Liver (tissue), 9 donors: ENCODE measurements around the gene GPR107. TPM values are rescaled to one million over a fixed set of nuclear protein-coding genes. Genes with fewer than 3 reads are reported as not detected.

Experiments
- DNase-seq: peaks from one replicate; pipeline ENCODE4 v3.0.0-alpha.2; 2017; ENCODE audit warnings: low spot score
- H3K27ac ChIP-seq, 2 donors: one replicate each; pipeline ENCODE4 v1.7.0; 2013; ENCODE audit warnings: inconsistent platforms in 2 of 2, low read length in 2 of 2, control low read depth in 1 of 2, low read depth in 1 of 2, mild to moderate bottlenecking in 1 of 2
- H3K27me3 ChIP-seq, 4 donors: one replicate each; pipeline versions ENCODE4 v1.6.1 to v1.7.0; 2013; ENCODE audit warnings: low read length in 3 of 4, inconsistent platforms in 1 of 4, mild to moderate bottlenecking in 1 of 4, moderate library complexity in 1 of 4; ENCODE audit not compliant: control insufficient read depth in 4 of 4, insufficient read depth in 4 of 4
- H3K36me3 ChIP-seq, 4 donors: one replicate each; pipeline versions ENCODE4 v1.6.1 to v1.7.0; 2013; ENCODE audit warnings: low read length in 3 of 4, mild to moderate bottlenecking in 3 of 4, low read depth in 1 of 4, moderate library complexity in 1 of 4; ENCODE audit not compliant: control insufficient read depth in 4 of 4, insufficient read depth in 3 of 4
- H3K4me1 ChIP-seq, 4 donors: one replicate each; pipeline versions ENCODE4 v1.6.1 to v1.7.0; 2013; ENCODE audit warnings: low read length in 3 of 4, mild to moderate bottlenecking in 3 of 4, moderate library complexity in 1 of 4; ENCODE audit not compliant: control insufficient read depth in 4 of 4, insufficient read depth in 4 of 4
- H3K4me3 ChIP-seq, 3 donors: one replicate each; pipeline versions ENCODE4 v1.6.1 to v1.7.0; 2013; ENCODE audit warnings: low read length in 3 of 3, control low read depth in 1 of 3, low read depth in 1 of 3, mild to moderate bottlenecking in 1 of 3
- H3K9ac ChIP-seq, 2 donors: one replicate each; pipeline ENCODE4 v1.7.0; 2013; ENCODE audit warnings: low read length in 2 of 2, mild to moderate bottlenecking in 2 of 2, moderate library complexity in 2 of 2, control low read depth in 1 of 2, low read depth in 1 of 2
- H3K9me3 ChIP-seq, 4 donors: one replicate each; pipeline versions ENCODE4 v1.6.1 to v1.7.0; 2013; ENCODE audit warnings: low read length in 3 of 4; ENCODE audit not compliant: control insufficient read depth in 4 of 4
- EGR1 ChIP-seq, 2 donors: IDR thresholded peaks; 2 replicates each; pipeline ENCODE4 v1.6.1; 2016 to 2018; ENCODE audit warnings: antibody characterized with exemption in 2 of 2, low read depth in 2 of 2
- FOXA1 ChIP-seq: IDR thresholded peaks from 2 replicates; pipeline ENCODE4 v1.6.1; 2016; ENCODE audit warnings: antibody characterized with exemption
- FOXA2 ChIP-seq: IDR thresholded peaks from 2 replicates; pipeline ENCODE4 v1.6.1; 2016; ENCODE audit warnings: antibody characterized with exemption
- GABPA ChIP-seq, 2 donors: IDR thresholded peaks in 1 of 2; conservative IDR thresholded peaks in 1 of 2; 2 replicates each; pipeline ENCODE4 v1.6.1; 2016; ENCODE audit warnings: antibody characterized with exemption in 2 of 2, mild to moderate bottlenecking in 1 of 2, moderate library complexity in 1 of 2
- HNF4A ChIP-seq, 2 donors: conservative IDR thresholded peaks; 2 replicates each; pipeline ENCODE4 v1.6.1; 2016; ENCODE audit warnings: antibody characterized with exemption in 2 of 2, mild to moderate bottlenecking in 2 of 2
- HNF4G ChIP-seq: IDR thresholded peaks from 2 replicates; pipeline ENCODE4 v1.6.1; 2016; ENCODE audit warnings: antibody characterized with exemption
- JUND ChIP-seq, 2 donors: IDR thresholded peaks; 2 replicates each; pipeline ENCODE4 v1.6.1; 2016; ENCODE audit warnings: antibody characterized with exemption in 2 of 2
- NR2F2 ChIP-seq: IDR thresholded peaks from 2 replicates; pipeline ENCODE4 v1.6.1; 2016; ENCODE audit warnings: antibody characterized with exemption
- RAD21 ChIP-seq, 2 donors: IDR thresholded peaks; 2 replicates each; pipeline ENCODE4 v1.6.1; 2016; ENCODE audit warnings: antibody characterized with exemption in 2 of 2, mild to moderate bottlenecking in 2 of 2
- RXRA ChIP-seq, 2 donors: IDR thresholded peaks; 2 replicates each; pipeline ENCODE4 v1.6.1; 2017 to 2018; ENCODE audit warnings: antibody characterized with exemption in 2 of 2, mild to moderate bottlenecking in 1 of 2
- SP1 ChIP-seq: IDR thresholded peaks from 2 replicates; pipeline ENCODE4 v1.6.1; 2018; ENCODE audit warnings: antibody characterized with exemption, mild to moderate bottlenecking
- TAF1 ChIP-seq: conservative IDR thresholded peaks from 2 replicates; pipeline ENCODE4 v1.6.1; 2016; ENCODE audit warnings: antibody characterized with exemption, mild to moderate bottlenecking
- YY1 ChIP-seq: IDR thresholded peaks from 2 replicates; pipeline ENCODE4 v1.6.1; 2016; ENCODE audit warnings: antibody characterized with exemption, mild to moderate bottlenecking
- WGBS: extraction: QIAGEN DNeasy Blood & Tissue Kit; methylation state at CpG from one replicate; pipeline ENCODE4 v1.1.7; 2013; 5-methylcytosine and 5-hydroxymethylcytosine counted together
- polyA plus RNA-seq, 2 donors: library from polyadenylated mRNA; stranded (reverse) in 1 of 2; unstranded in 1 of 2; fragments of 200-250 nt in 1 of 2; fragments of >200 nt in 1 of 2; fragmentation: Nextera tagmentation in 1 of 2; extraction: Ambion mirVana in 1 of 2; gene quantifications; one replicate each; pipeline versions ENCODE4 v1.2.1 to v1.2.3, GENCODE V29; 2013 to 2015
- total RNA-seq, 2 donors: library from RNA; depleted of rRNA; stranded (reverse); fragments of >200 nt; gene quantifications; one replicate each; pipeline ENCODE4 v1.2.3, GENCODE V29; 2014
- TF ChIP-seq, protein P1 (sequence below): IDR thresholded peaks from 2 replicates; pipeline ENCODE4 v1.6.1; 2016; ENCODE audit warnings: antibody characterized with exemption
- TF ChIP-seq, protein P2 (sequence below): IDR thresholded peaks from 2 replicates; pipeline ENCODE4 v1.6.1; 2016; ENCODE audit warnings: antibody characterized with exemption
- TF ChIP-seq, protein P3 (sequence below): IDR thresholded peaks from 2 replicates; pipeline ENCODE4 v1.6.1; 2016; ENCODE audit warnings: antibody characterized with exemption
- TF ChIP-seq, protein P4 (sequence below): fragments of 150-350 bp; IDR thresholded peaks from 2 replicates; pipeline ENCODE4 v1.5.1; 2017; ENCODE audit warnings: improper control_type of control experiment, low read depth, low read length; ENCODE audit not compliant: missing input control
- TF ChIP-seq, protein P5 (sequence below): IDR thresholded peaks from 2 replicates; pipeline ENCODE4 v1.6.1; 2016; ENCODE audit warnings: antibody characterized with exemption, mild to moderate bottlenecking
- donor health status: healthy.
- donor health status: healthy.
- donor health status: healthy.
- donor health status: healthy.
- donor health status: healthy.

The GPR107 gene
- total and polyA plus RNA-seq, 4 donors: 3.8 to 17.2 (median 11.4) TPM

DNA sequence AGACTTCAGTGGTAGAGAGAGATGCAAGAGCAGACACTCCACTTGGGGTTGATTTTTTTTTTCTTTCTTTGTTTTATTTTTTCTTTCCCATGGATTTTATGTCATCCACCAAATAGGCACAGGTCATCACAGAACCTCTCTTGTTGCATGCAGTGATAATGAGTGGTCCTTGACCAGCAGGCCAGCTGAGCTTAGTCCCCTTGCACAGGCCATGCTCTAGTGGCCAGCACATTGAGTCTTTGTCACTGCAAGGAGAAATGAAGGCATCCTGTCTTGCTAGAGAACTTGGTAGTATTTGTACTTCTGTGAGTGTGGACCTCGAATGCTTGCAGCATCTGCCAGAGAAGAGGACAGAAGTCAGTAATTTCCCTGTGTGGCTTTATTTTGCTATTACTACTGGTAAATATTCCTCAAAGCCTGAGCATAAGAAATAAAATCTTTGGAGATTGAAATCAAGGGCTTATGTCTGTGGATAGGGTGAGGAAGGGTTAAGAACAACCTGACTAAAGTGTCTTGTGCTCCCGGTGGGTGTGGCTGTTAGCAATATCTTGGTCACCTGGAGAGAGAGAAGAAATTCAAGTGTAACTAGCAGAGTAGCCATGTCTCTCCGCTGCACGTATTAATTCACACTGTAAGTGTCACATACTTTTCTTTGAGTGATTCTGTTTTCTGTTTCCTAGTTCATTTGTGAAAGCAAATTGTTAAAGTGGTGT lies 73.2 kb downstream of the GPR107 start:
- H3K4me1 ChIP-seq: no peaks in the 10 kb centered on the region
- no peaks in the 10 kb centered on the region for H3K27me3 ChIP-seq
- DNase-seq: no peak
- H3K27ac ChIP-seq: no peak overlapping the region
- WGBS: 79% methylated on average over 4 of the region's 4 CpGs
- TF ChIP-seq JUND (IDR thresholded peaks at IDR 0.05) (no peak), RXRA (IDR thresholded peaks at IDR 0.05) (no peak), FOXA1 (no peak), NR2F2 (no peak), EGR1 (IDR thresholded peaks at IDR 0.05; ENCODE audit: low read depth in 2 of 2) (no peak), HNF4A (conservative IDR thresholded peaks at IDR 0.05) (no peak), GABPA (IDR thresholded peaks at IDR 0.05 in 1 of 2, conservative IDR thresholded peaks at IDR 0.05 in 1 of 2) (no peak), TAF1 (no peak), HNF4G (no peak), SP1 (no peak), RAD21 (IDR thresholded peaks at IDR 0.05) (no peak), FOXA2 (no peak), YY1 (no peak)
- TF ChIP-seq, protein P1, sequence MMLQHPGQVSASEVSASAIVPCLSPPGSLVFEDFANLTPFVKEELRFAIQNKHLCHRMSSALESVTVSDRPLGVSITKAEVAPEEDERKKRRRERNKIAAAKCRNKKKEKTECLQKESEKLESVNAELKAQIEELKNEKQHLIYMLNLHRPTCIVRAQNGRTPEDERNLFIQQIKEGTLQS: no peak
- TF ChIP-seq, protein P2, sequence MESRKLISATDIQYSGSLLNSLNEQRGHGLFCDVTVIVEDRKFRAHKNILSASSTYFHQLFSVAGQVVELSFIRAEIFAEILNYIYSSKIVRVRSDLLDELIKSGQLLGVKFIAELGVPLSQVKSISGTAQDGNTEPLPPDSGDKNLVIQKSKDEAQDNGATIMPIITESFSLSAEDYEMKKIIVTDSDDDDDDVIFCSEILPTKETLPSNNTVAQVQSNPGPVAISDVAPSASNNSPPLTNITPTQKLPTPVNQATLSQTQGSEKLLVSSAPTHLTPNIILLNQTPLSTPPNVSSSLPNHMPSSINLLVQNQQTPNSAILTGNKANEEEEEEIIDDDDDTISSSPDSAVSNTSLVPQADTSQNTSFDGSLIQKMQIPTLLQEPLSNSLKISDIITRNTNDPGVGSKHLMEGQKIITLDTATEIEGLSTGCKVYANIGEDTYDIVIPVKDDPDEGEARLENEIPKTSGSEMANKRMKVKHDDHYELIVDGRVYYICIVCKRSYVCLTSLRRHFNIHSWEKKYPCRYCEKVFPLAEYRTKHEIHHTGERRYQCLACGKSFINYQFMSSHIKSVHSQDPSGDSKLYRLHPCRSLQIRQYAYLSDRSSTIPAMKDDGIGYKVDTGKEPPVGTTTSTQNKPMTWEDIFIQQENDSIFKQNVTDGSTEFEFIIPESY: no peak
- TF ChIP-seq, protein P3, sequence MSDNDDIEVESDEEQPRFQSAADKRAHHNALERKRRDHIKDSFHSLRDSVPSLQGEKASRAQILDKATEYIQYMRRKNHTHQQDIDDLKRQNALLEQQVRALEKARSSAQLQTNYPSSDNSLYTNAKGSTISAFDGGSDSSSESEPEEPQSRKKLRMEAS: no peak
- TF ChIP-seq, protein P4, sequence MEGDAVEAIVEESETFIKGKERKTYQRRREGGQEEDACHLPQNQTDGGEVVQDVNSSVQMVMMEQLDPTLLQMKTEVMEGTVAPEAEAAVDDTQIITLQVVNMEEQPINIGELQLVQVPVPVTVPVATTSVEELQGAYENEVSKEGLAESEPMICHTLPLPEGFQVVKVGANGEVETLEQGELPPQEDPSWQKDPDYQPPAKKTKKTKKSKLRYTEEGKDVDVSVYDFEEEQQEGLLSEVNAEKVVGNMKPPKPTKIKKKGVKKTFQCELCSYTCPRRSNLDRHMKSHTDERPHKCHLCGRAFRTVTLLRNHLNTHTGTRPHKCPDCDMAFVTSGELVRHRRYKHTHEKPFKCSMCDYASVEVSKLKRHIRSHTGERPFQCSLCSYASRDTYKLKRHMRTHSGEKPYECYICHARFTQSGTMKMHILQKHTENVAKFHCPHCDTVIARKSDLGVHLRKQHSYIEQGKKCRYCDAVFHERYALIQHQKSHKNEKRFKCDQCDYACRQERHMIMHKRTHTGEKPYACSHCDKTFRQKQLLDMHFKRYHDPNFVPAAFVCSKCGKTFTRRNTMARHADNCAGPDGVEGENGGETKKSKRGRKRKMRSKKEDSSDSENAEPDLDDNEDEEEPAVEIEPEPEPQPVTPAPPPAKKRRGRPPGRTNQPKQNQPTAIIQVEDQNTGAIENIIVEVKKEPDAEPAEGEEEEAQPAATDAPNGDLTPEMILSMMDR: no peak
- TF ChIP-seq, protein P5, sequence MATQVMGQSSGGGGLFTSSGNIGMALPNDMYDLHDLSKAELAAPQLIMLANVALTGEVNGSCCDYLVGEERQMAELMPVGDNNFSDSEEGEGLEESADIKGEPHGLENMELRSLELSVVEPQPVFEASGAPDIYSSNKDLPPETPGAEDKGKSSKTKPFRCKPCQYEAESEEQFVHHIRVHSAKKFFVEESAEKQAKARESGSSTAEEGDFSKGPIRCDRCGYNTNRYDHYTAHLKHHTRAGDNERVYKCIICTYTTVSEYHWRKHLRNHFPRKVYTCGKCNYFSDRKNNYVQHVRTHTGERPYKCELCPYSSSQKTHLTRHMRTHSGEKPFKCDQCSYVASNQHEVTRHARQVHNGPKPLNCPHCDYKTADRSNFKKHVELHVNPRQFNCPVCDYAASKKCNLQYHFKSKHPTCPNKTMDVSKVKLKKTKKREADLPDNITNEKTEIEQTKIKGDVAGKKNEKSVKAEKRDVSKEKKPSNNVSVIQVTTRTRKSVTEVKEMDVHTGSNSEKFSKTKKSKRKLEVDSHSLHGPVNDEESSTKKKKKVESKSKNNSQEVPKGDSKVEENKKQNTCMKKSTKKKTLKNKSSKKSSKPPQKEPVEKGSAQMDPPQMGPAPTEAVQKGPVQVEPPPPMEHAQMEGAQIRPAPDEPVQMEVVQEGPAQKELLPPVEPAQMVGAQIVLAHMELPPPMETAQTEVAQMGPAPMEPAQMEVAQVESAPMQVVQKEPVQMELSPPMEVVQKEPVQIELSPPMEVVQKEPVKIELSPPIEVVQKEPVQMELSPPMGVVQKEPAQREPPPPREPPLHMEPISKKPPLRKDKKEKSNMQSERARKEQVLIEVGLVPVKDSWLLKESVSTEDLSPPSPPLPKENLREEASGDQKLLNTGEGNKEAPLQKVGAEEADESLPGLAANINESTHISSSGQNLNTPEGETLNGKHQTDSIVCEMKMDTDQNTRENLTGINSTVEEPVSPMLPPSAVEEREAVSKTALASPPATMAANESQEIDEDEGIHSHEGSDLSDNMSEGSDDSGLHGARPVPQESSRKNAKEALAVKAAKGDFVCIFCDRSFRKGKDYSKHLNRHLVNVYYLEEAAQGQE: no peak
- no peak overlapping the region for H3K4me3 ChIP-seq
- peaks cover 0 to 34% (median 14%) of the 10 kb centered on the region in 4 donors for H3K36me3 ChIP-seq
- H3K9ac ChIP-seq: no peak overlapping the region
- no peaks in the 10 kb centered on the region for H3K9me3 ChIP-seq
